ENCODE results near the gene NRXN3.

GRCh38 chr14:78982551-78982950 is 812.4 kb downstream of the NRXN3 start:
- TF ChIP-seq EZH2 (IDR thresholded peaks at IDR 0.05; ENCODE audit: insufficient read depth, poor library complexity, severe bottlenecking) (no peak), EZH2phosphoT487 (IDR thresholded peaks at IDR 0.05; ENCODE audit: insufficient read depth, low read depth) (no peak)
